ENCODE measurements around the gene LPP.
"Not testable (repeated sequence)": the region's sequence is repeated elsewhere in the genome, so short reads cannot be mapped to it uniquely, and the experiment has no call there.

Gene LPP

GRCh38 chr3:188154014-188154808 is at the start of gene LPP:
LPP (plus strand) TSS chr3:188154157; CDS start chr3:188406121, 251,964 bp downstream.
- DNase-seq (ENCODE audit: low read depth in 3 of 3) = peak; percentile 44 to 74 (median 60)

GRCh38 chr3:188106006-188106405 is 48.0 kb upstream of the LPP start:
- no peak for DNase-seq (ENCODE audit: low read depth in 3 of 3)

- no peak for DNase-seq (ENCODE audit: low read depth in 3 of 3)
These were observed 47.5 kb upstream of the LPP start for GRCh38 chr3:188106454-188106853.

GRCh38 chr3:188106887-188107830 is 46.8 kb upstream of the LPP start:
- no peak for DNase-seq (ENCODE audit: low read depth in 3 of 3)

- no peak for DNase-seq (ENCODE audit: low read depth in 3 of 3)
These were observed 45.1 kb upstream of the LPP start for GRCh38 chr3:188108703-188109412.

- DNase-seq (ENCODE audit: low read depth in 3 of 3) = no peak
These were observed 42.9 kb upstream of the LPP start for GRCh38 chr3:188111002-188111584.

GRCh38 chr3:188113756-188114155 is 40.2 kb upstream of the LPP start:
- no peak for DNase-seq (ENCODE audit: low read depth in 3 of 3)

- DNase-seq (ENCODE audit: low read depth in 3 of 3) = no peak
These were observed 34.1 kb upstream of the LPP start for GRCh38 chr3:188119846-188120245.

- DNase-seq (ENCODE audit: low read depth in 3 of 3) = no peak
These were observed 31.3 kb upstream of the LPP start for GRCh38 chr3:188122571-188123169.

GRCh38 chr3:188123170-188123905 is 30.6 kb upstream of the LPP start:
- no peak for DNase-seq (ENCODE audit: low read depth in 3 of 3)

GRCh38 chr3:188124184-188124583 is 29.8 kb upstream of the LPP start:
- DNase-seq (ENCODE audit: low read depth in 3 of 3) = no peak

- DNase-seq (ENCODE audit: low read depth in 3 of 3) = no peak
These were observed 28.9 kb upstream of the LPP start for GRCh38 chr3:188125076-188125475.

- no peak for DNase-seq (ENCODE audit: low read depth in 3 of 3)
These were observed 27.7 kb upstream of the LPP start for GRCh38 chr3:188126276-188126675.

GRCh38 chr3:188126934-188127333 is 27.0 kb upstream of the LPP start:
- DNase-seq (ENCODE audit: low read depth in 3 of 3) = no peak

- DNase-seq (ENCODE audit: low read depth in 3 of 3) = no peak
These were observed 25.1 kb upstream of the LPP start for GRCh38 chr3:188128905-188129304.

GRCh38 chr3:188131023-188131422 is 22.9 kb upstream of the LPP start:
- DNase-seq (ENCODE audit: low read depth in 3 of 3) = not testable (repeated sequence)

GRCh38 chr3:188133219-188133618 is 20.7 kb upstream of the LPP start:
- DNase-seq (ENCODE audit: low read depth in 3 of 3) = no peak

- no peak for DNase-seq (ENCODE audit: low read depth in 3 of 3)
These were observed 20.3 kb upstream of the LPP start for GRCh38 chr3:188133646-188134045.

GRCh38 chr3:188134079-188134478 is 19.9 kb upstream of the LPP start:
- no peak for DNase-seq (ENCODE audit: low read depth in 3 of 3)

- no peak for DNase-seq (ENCODE audit: low read depth in 3 of 3)
These were observed 19.1 kb upstream of the LPP start for GRCh38 chr3:188134856-188135255.

GRCh38 chr3:188135271-188135670 is 18.7 kb upstream of the LPP start:
- DNase-seq (ENCODE audit: low read depth in 3 of 3) = no peak

All from stimulated activated CD4-positive, alpha-beta T cell treated with anti-CD3 and anti-CD28 coated beads, TNF-alpha, amount 100 ng/mL, for 24 hours (primary cell).